GM12891 (cell line): Measurements from ENCODE around the gene BAHCC1.

Experiments
- PAX5 ChIP-seq: IDR thresholded peaks from 2 replicates; pipeline ENCODE4 v1.6.1; 2011; ENCODE audit warnings: low read length, moderate library complexity, mild to moderate bottlenecking; ENCODE audit not compliant: insufficient read depth, severe bottlenecking
- POLR2A ChIP-seq: IDR thresholded peaks from 2 replicates; pipeline ENCODE4 v1.6.1; 2011; ENCODE audit warnings: low read depth, low read length, control low read depth
- POLR2AphosphoS5 ChIP-seq: IDR thresholded peaks from 2 replicates; pipeline ENCODE4 v1.6.1; 2011; ENCODE audit warnings: low read depth, low read length, control low read depth
- SPI1 ChIP-seq: IDR thresholded peaks from 2 replicates; pipeline ENCODE4 v1.6.1; 2011; ENCODE audit warnings: low read depth, low read length, control low read depth
- TAF1 ChIP-seq: IDR thresholded peaks from 2 replicates; pipeline ENCODE4 v1.6.1; 2011; ENCODE audit warnings: low read depth, low read length, control low read depth

DNA sequence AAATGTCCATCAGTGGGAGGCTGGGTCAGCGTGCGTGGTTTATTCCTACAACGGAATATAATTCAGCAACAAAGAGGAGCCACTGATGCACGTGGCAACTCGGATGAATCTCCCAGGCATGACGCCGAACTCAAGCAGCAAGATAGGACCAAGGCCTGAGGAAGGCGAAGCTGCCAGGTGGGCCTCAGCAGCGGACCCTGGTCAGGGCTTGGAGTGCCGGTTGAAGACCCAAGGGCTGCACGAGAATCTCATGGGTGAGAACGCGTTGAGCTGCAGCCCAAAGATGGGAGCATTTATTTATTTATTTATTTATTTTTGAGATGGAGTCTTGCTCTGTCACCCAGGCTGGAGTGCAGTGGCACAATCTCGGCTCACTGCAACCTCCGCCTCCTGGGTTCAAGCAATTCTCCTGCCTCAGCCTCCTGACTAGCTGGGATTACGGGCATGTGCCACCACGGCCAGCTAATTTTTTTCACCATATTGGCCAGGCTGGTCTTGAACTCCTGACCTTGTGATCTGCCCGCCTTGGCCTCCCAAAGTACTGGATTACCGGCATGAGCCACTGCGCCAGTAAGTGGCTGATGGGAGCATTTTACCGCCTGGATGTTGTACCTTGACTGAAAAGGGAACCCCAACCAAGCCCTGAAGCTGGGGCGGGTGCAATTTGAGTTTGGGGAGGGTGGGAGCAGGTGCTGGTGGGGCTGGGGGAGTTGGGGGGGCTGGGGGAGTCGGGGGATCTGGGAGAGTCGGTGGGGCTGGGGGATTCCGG, 18.1 kb upstream of the BAHCC1 start:
- TF ChIP-seq POLR2A (no peak), SPI1 (no peak), TAF1 (no peak), PAX5 (no peak), POLR2AphosphoS5 (no peak)
